K562 (cell line): ENCODE results near the gene GALNT18. TPM values are rescaled to one million over a fixed set of nuclear protein-coding genes. Genes with fewer than 3 reads are reported as not detected.

Experiments
- ATAC-seq: fragments of 200-7000 bp; cut with Tn5 transposase; 3 replicates; pipeline ENCODE4 v1.9.1; 2020; ENCODE audit warnings: moderate library complexity
- BruUV-seq: library from RNA; stranded (reverse); fragments of 400-500 nt; replicated peaks from 2 replicates; lab custom pipeline; 2021; lab: Mats Ljungman, UMichigan
- CTCF ChIA-PET: fragments of 300-600 bp; formaldehyde crosslinking; extraction: SDS; loops from one replicate; lab custom pipeline; 2021; ENCODE audit warnings: low intra/inter-chr PET ratio; lab: Yijun Ruan, JAX
- POLR2A ChIA-PET: fragments of 300-600, 350-650 bp; sonication (Branson Sonifier 250); formaldehyde crosslinking; extraction: SDS; loops from one replicate; lab custom pipeline; 2021; ENCODE audit warnings: antibody characterized with exemption, inconsistent platforms; lab: Yijun Ruan, JAX
- DNase-seq, 4 experiments: peaks; one replicate each; pipeline versions ENCODE4 v3.0.0 to v3.0.0-alpha.2; 2011 to 2018; ENCODE audit warnings: low spot score in 3 of 4, mixed read lengths in 3 of 4; ENCODE audit errors: extremely low read depth in 1 of 4
- FAIRE-seq: peaks from 2 replicates; lab custom pipeline; 2011; peaks lifted over from hg19 to GRCh38; lab: Jason Lieb, UNC
- H2AFZ ChIP-seq: 2 replicates; pipeline ENCODE4 v1.6.0; 2011; ENCODE audit warnings: low read depth, low read length, control low read depth, inconsistent platforms
- H3K27ac ChIP-seq: fragments of 200-600 bp; 3 replicates; pipeline ENCODE4 v1.8.0; 2011; ENCODE audit warnings: low read depth, mild to moderate bottlenecking, control low read depth, inconsistent platforms, low read length, moderate library complexity, mixed read lengths; ENCODE audit errors: extremely low read depth
- H3K27me3 ChIP-seq, 2 experiments: fragments of 300-600 bp in 1 of 2; 2 replicates in 1 of 2; 3 replicates in 1 of 2; pipeline versions ENCODE4 v1.6.0 to v1.8.0; 2011; ENCODE audit warnings: inconsistent platforms in 2 of 2, low read length in 2 of 2, mild to moderate bottlenecking in 1 of 2, mixed read lengths in 1 of 2, moderate library complexity in 1 of 2; ENCODE audit not compliant: control insufficient read depth in 2 of 2, insufficient read depth in 2 of 2
- H3K36me3 ChIP-seq: fragments of 300-600 bp; 3 replicates; pipeline ENCODE4 v1.8.0; 2011; ENCODE audit warnings: mild to moderate bottlenecking, low read length, inconsistent platforms; ENCODE audit not compliant: control insufficient read depth, insufficient read depth
- H3K4me1 ChIP-seq, 2 experiments: fragments of 200-600 bp in 1 of 2; replicated peaks in 1 of 2; 2 replicates in 1 of 2; 3 replicates in 1 of 2; pipeline versions ENCODE4 v1.5.1 to v1.8.0; 2011; ENCODE audit warnings: inconsistent platforms in 2 of 2, low read length in 2 of 2, mild to moderate bottlenecking in 1 of 2, mixed read lengths in 1 of 2, moderate library complexity in 1 of 2; ENCODE audit not compliant: control insufficient read depth in 2 of 2, insufficient read depth in 2 of 2
- H3K4me2 ChIP-seq: 2 replicates; pipeline ENCODE4 v1.6.1; 2011; ENCODE audit warnings: low read length, control low read depth, inconsistent platforms, mixed read lengths; ENCODE audit not compliant: insufficient read depth
- H3K4me3 ChIP-seq: fragments of 200-600 bp; sonication (generic), shearing (Covaris generic); 2 replicates; pipeline ENCODE4 v1.5.1; 2016; ENCODE audit warnings: control low read depth, inconsistent platforms
- H3K79me2 ChIP-seq: fragments of 200-600 bp; 3 replicates; pipeline ENCODE4 v1.8.0; 2011; ENCODE audit warnings: low read length, inconsistent platforms; ENCODE audit not compliant: control insufficient read depth, insufficient read depth
- H3K9ac ChIP-seq, 2 experiments: 2 replicates each; pipeline versions ENCODE4 v1.6.0 to v1.6.1; 2011; ENCODE audit warnings: low read depth in 2 of 2, low read length in 2 of 2, control low read depth in 1 of 2, inconsistent platforms in 1 of 2, mild to moderate bottlenecking in 1 of 2, mixed read lengths in 1 of 2; ENCODE audit not compliant: insufficient read depth in 1 of 2
- H3K9me1 ChIP-seq: one replicate; pipeline ENCODE4 v1.6.0; 2011; ENCODE audit warnings: inconsistent platforms, mild to moderate bottlenecking, low read length, moderate library complexity; ENCODE audit not compliant: control insufficient read depth, insufficient read depth
- H3K9me3 ChIP-seq: replicated peaks from 2 replicates; pipeline ENCODE4 v1.5.1; 2011; ENCODE audit warnings: low read depth, low read length, inconsistent platforms; ENCODE audit not compliant: control insufficient read depth, insufficient read depth
- H4K20me1 ChIP-seq: replicated peaks from 2 replicates; pipeline ENCODE4 v1.6.1; 2011; ENCODE audit warnings: low read length, inconsistent platforms, mixed read lengths; ENCODE audit not compliant: control insufficient read depth, insufficient read depth
- ASH1L ChIP-seq: fragments of 450-650 bp; IDR thresholded peaks from 2 replicates; pipeline ENCODE4 v1.6.1; 2018; ENCODE audit warnings: borderline replicate concordance, mild to moderate bottlenecking, low read depth; ENCODE audit not compliant: partially characterized antibody
- DEAF1 ChIP-seq: fragments of 450-650 bp; formaldehyde crosslinking; IDR thresholded peaks from 2 replicates; pipeline ENCODE4 v1.4.0; 2020; ENCODE audit warnings: mild to moderate bottlenecking, moderate library complexity
- HDAC6 ChIP-seq: IDR thresholded peaks from 2 replicates; pipeline ENCODE4 v1.6.1; 2012; ENCODE audit warnings: low read depth, mild to moderate bottlenecking, control low read depth, inconsistent platforms, low read length, moderate library complexity
- ILK ChIP-seq: fragments of 450-650 bp; IDR thresholded peaks from 2 replicates; pipeline ENCODE4 v1.6.1; 2016; ENCODE audit warnings: missing genetic modification characterization, low read depth, mild to moderate bottlenecking, missing compliant biosample characterization, moderate library complexity, borderline replicate concordance
- KHSRP ChIP-seq: fragments of 450-650 bp; IDR thresholded peaks from 2 replicates; pipeline ENCODE4 v1.6.1; 2017
- NCOA4 ChIP-seq: fragments of 450-650 bp; IDR thresholded peaks from 2 replicates; pipeline ENCODE4 v1.6.1; 2018; ENCODE audit warnings: mild to moderate bottlenecking; ENCODE audit not compliant: partially characterized antibody
- PHB ChIP-seq: fragments of 250-450 bp; sonication (Bioruptor Pico); IDR thresholded peaks from 2 replicates; pipeline ENCODE4 v1.5.0; 2021
- POLR2B ChIP-seq: fragments of 450-650 bp; IDR thresholded peaks from 2 replicates; pipeline ENCODE4 v1.6.1; 2018; ENCODE audit warnings: low read depth; ENCODE audit not compliant: partially characterized antibody
- RAD51 ChIP-seq: fragments of 450-650 bp; IDR thresholded peaks from 2 replicates; pipeline ENCODE4 v1.7.1; 2016; ENCODE audit warnings: low read depth, mild to moderate bottlenecking, borderline replicate concordance
- RBBP5 ChIP-seq: fragments of 200-600 bp; sonication (generic); IDR thresholded peaks from 2 replicates; pipeline ENCODE4 v1.6.1; 2012; ENCODE audit warnings: borderline replicate concordance, mild to moderate bottlenecking, low read length, control low read depth, inconsistent platforms; ENCODE audit not compliant: insufficient read depth, poor library complexity, severe bottlenecking
- RCOR1 ChIP-seq, 2 experiments: IDR thresholded peaks; 2 replicates each; pipeline ENCODE4 v1.6.1; 2012; ENCODE audit warnings: low read depth in 2 of 2, low read length in 2 of 2, borderline replicate concordance in 1 of 2, improper control_type of control experiment in 1 of 2
- SNIP1 ChIP-seq: fragments of 450-650 bp; IDR thresholded peaks from 2 replicates; pipeline ENCODE4 v1.7.1; 2017; ENCODE audit warnings: low read depth, mild to moderate bottlenecking
- STAT5B ChIP-seq: fragments of 250-450 bp; sonication (Bioruptor Pico); IDR thresholded peaks from 2 replicates; pipeline ENCODE4 v1.8.0; 2021; ENCODE audit warnings: mild to moderate bottlenecking, inconsistent platforms
- ZBTB9 ChIP-seq: fragments of 450-650 bp; formaldehyde crosslinking; IDR thresholded peaks from 2 replicates; pipeline ENCODE4 v1.4.0; 2020; ENCODE audit warnings: mild to moderate bottlenecking, moderate library complexity
- ZNF121 ChIP-seq: sonication (generic); formaldehyde crosslinking; conservative IDR thresholded peaks from 2 replicates; pipeline ENCODE4 v1.8.0; 2022; ENCODE audit warnings: missing genetic modification reagents
- ZNF24 ChIP-seq: fragments of 450-650 bp; IDR thresholded peaks from 2 replicates; pipeline ENCODE4 v1.6.1; 2016
- ZNF551 ChIP-seq: fragments of 250-450 bp; sonication (Bioruptor Pico); IDR thresholded peaks from 2 replicates; pipeline ENCODE4 v1.5.0; 2021; ENCODE audit warnings: mild to moderate bottlenecking, moderate library complexity
- ZNF717 ChIP-seq: fragments of 250-450 bp; sonication (Bioruptor Pico); IDR thresholded peaks from 2 replicates; pipeline ENCODE4 v1.5.0; 2021
- WGBS: fragments of 100-300 bp; shearing (Covaris generic); methylation state at CpG from one replicate; pipeline ENCODE4 v1.1.6; 2016; ENCODE audit warnings: low coverage, mixed read lengths; ENCODE audit not compliant: insufficient coverage; ENCODE audit errors: missing lambda C conversion rate; 5-methylcytosine and 5-hydroxymethylcytosine counted together
- in situ Hi-C: fragments of 300-500 bp; cut with MboI; formaldehyde crosslinking; loops from 4 replicates; pipeline ENCODE4 v1.15.0; 2018; ENCODE audit warnings: inconsistent platforms, mixed read lengths
- intact Hi-C: fragments of 100-400 bp; cut with micrococcal nuclease; formaldehyde crosslinking; loops from 2 replicates; pipeline ENCODE4 v1.14.2; 2022
- polyA plus RNA-seq, 8 experiments: library from polyadenylated mRNA; depleted of rRNA in 4 of 8; stranded (reverse) in 5 of 8; unstranded in 3 of 8; fragments of >200 nt; fragmentation: Nextera tagmentation in 2 of 8; fragmentation: Illumina TruSeq in 1 of 8; extraction: Ambion mirVana in 2 of 8; extraction: Trizol in 1 of 8; gene quantifications; 2 replicates each; pipeline versions ENCODE4 v1.2.1 to v1.2.3, GENCODE V29; 2011 to 2014; ENCODE audit warnings: inconsistent platforms in 1 of 8, missing spikeins in 1 of 8
- total RNA-seq, 7 experiments: library from RNA; depleted of rRNA in 6 of 7; stranded (reverse); fragments of >200 nt in 6 of 7; fragmentation: Illumina TruSeq in 2 of 7; extraction: Trizol in 2 of 7; gene quantifications; 2 replicates each; pipeline versions ENCODE4 v1.2.1 to v1.2.3, GENCODE V29; 2011 to 2021; ENCODE audit warnings: low replicate concordance in 1 of 7

The GALNT18 gene
- total and polyA plus RNA-seq, 9 of the 15 experiments (the other 6 are each of a cell fraction or from before 2014, with no cell fraction given), result not detected

GRCh38 chr11:11245453-11245852 is 376.4 kb downstream of the GALNT18 start (continued):
- no peak for TF ChIP-seq NCOA4
- TF ChIP-seq SNIP1, result no peak
- no peak for TF ChIP-seq ZNF551 (CRISPR knock-in tag)

- DNase-seq (no peak), FAIRE-seq (no peak), ATAC-seq (no peak)
- 0% methylated on average over 2 of the region's 2 CpGs for WGBS
- in situ Hi-C loops, result no loop called here
- Histone ChIP-seq H3K27me3 (no peaks in the 10 kb centered on the region; a peak in 1 of 5 replicates), H3K4me2 (no peak overlapping the region), H3K4me3 (no peak overlapping the region), H3K9ac (no peak overlapping the region), H3K4me1 (no peaks in the 10 kb centered on the region), H3K79me2 (no peaks in the 10 kb centered on the region), H3K36me3 (no peaks in the 10 kb centered on the region), H2AFZ (no peak overlapping the region), H3K27ac (no peak overlapping the region), H3K9me1 (no peaks in the 10 kb centered on the region), H3K9me3 (no peaks in the 10 kb centered on the region), H4K20me1 (no peaks in the 10 kb centered on the region)
- intact Hi-C loops, result no loop called here
- ChIA-PET POLR2A (interaction anchor here (0.6 to 1.2 kb wide), 2 partner anchors 9 to 35 kb away, joined by 3 read pairs; no protein-coding TSS in a partner anchor), CTCF (no interaction called here)
- BruUV-seq, result no TSS peak
- TF ChIP-seq ZBTB9 (CRISPR knock-in tag) (no peak), RBBP5 (no peak), RAD51 (no peak), DEAF1 (no peak), KHSRP (no peak), PHB (CRISPR knock-in tag) (no peak), RCOR1 (IDR thresholded peaks at IDR 0.05; ENCODE audit: borderline replicate concordance in 1 of 2, low read depth in 2 of 2, low read length in 2 of 2) (no peak), HDAC6 (no peak), POLR2B (no peak), STAT5B (CRISPR knock-in tag) (no peak), ZNF24 (no peak), ZNF121 (CRISPR knock-in tag) (no peak), ILK (tag) (no peak), ASH1L (no peak), ZNF717 (no peak)
Observed at GRCh38 chr11:11244470-11245080, 377.2 kb downstream of the GALNT18 start.
